ENCODE results near the gene SBK3.
"Not testable (repeated sequence)": the region's sequence is repeated elsewhere in the genome, so short reads cannot be mapped to it uniquely, and the experiment has no call there.

SBK3 gene

DNA sequence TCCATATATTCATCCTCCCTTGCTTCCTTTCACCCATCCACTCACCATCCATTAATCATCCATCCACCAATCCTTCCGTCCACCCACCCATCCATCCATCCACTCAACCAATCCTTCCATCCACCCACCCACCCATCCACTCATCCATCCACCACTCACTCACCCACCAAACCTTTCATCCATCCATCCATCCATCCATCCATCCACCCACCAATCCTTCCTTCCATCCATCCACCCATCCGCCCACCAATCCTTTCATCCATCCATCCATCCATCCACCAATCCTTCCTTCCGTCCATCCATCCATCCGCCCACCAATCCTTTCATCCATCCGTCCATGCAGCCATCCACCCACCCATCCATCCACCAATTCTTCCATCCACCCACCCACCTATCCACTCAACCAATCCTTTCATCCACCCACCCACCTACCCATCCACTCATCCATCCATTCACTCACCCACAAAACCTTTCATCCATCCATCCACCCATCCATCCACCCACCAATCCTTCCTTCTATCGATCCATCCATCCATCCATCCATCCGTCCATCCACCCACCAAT is 3.0 kb downstream of the SBK3 start:
- DNase-seq, result no peak

DNA sequence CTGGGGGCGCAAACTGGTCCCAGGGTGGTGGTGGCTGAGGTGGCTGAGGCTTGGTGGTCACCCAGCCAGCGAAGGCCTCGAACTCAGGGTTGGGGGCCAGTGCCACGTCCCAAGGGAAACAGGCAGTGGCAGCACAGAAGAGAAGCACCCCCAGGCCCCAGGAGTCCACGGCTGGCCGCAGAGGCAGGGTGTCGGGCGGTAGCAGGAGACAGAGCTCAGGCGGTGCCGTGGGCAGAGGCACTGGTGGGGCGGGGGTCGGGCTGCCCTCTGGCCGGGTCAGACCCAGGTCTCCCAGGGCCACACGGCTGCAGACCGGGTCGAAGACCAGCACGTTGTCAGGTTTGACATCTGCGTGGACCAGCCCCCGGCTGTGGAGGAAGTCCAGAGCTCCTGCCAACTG is 4.3 kb downstream of the SBK3 start:
- DNase-seq, result no peak

GRCh38 chr19:55540619-55541018 is 4.7 kb downstream of the SBK3 start:
- no peak for DNase-seq

DNA sequence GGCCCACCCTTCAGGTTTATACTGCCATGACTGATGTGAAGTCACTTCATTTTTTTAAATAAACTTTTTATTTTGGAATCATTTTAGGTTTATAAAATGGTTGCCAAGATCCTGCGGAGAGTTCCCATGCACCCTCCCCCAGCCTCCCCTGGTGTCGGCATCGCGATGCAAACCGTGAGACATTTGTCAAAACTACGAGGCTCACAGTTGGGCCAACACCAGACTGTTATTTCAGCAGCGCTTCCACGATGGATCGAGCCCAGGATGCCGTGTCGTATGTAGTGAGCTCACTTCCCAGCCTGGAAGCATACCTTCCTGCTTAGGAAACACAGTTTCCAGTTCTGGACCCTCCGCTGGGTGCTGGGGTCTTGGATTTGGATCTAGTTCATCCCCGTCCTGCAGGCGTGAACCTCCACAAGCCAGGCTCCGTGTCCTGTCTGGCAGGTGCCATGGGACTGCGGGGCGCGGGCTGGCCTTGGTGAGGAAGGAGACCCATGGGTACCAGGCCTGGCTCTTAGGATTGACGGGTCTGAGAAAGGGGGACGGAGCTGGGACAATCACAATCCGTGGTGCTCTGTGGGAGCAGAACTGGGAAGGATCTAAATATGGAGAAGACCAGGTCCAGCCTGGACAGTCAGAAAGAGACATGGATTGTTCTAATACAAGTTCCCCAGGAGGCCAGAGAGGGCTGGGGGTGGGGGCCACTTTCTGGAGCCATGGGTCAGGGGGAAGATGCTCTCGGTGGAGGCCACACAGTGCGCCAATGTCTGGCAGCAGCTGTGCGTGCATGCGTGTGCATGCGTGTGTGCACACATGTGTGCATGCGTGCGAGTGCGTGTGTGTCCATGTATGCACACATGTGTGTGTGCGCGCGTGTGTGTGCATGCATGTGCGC is 6.0 kb downstream of the SBK3 start:
- DNase-seq, result no peak

- no peak for DNase-seq
Measured at GRCh38 chr19:55538132-55538531, 7.2 kb downstream of the SBK3 start.

DNA sequence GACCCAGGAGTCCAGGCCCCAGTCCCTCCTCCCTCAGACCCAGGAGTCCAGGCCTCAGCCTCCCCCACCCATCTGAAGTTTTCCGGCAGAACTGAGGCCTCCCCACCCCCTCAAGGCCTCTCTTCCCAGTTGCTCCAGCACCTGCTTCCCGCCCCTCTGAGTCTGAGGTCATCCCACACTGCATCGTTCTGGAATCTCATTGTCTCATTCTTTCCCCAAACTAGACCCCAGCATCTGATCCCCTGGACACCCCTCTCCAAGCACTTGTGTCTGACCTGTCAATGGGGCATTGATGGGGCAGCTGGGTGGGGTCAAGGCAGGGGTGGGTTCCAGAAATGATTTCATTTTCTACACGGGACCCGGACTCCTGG is 7.6 kb downstream of the SBK3 start:
- DNase-seq, result no peak

DNA sequence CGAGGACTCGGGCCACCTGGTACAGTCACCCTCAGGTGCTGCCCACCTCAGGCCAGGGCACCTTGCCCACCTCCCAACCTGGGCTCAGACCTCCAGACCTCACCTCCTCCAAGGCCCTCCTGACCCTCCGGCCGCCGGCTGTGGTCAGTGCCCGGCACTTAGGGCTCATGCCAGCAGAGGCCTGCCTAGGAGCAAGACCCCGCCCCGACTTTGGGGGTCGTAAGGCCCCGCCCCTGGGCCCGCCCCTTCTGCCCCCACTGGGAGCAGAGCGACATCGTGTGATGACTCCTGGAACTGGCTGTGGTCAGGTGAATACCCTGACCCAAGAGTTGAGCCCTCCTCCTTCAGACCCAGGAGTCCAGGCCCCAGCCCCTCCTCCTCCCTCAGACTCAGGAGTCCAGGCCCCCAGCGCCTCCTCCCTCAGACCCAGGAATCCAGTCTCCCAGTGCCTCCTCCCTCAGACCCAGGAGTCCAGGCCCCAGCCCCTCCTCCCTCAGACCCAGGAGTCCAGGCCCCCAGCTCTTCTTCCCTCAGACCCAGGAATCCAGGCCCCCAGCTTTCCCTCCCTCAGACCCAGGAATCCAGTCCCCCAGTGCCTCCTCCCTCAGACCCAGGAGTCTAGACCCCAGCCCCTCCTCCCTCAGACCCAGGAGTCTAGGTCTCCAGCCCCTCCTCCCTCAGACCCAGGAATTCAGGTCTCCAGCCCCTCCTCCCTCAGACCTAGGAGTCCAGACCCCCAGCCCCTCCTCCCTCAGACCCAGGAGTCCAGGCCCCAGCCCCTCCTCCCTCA is 8.2 kb downstream of the SBK3 start, which contains the start of gene SBK2:
Gene SBK2 (minus strand): TSS at position 183 of the 790 bp plus-strand sequence. CDS start 839 bp downstream, outside the sequence.
- DNase-seq, result no peak

GRCh38 chr19:55536366-55536765 is 9.0 kb downstream of the SBK3 start:
- DNase-seq, result no peak

DNA sequence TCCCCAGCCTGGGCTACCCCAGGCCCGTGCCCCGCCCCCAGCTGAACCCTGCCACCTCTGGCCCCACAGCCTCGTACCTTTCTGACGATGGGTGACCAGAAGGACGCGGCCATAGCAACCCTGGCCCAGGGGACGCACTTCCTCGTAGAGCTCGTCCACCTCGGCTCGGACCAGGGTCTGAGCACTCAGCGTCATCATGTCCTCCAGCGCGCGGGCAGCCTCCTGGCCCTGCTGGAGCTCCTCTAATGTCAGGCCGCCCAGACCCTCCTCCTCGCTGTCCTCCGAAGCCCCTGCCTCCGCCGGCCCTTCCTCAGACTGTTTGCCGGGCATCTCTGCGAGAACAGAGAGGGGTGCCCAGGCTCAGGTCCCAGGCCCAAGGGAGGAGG is 9.4 kb downstream of the SBK3 start:
- DNase-seq, result no peak

DNA sequence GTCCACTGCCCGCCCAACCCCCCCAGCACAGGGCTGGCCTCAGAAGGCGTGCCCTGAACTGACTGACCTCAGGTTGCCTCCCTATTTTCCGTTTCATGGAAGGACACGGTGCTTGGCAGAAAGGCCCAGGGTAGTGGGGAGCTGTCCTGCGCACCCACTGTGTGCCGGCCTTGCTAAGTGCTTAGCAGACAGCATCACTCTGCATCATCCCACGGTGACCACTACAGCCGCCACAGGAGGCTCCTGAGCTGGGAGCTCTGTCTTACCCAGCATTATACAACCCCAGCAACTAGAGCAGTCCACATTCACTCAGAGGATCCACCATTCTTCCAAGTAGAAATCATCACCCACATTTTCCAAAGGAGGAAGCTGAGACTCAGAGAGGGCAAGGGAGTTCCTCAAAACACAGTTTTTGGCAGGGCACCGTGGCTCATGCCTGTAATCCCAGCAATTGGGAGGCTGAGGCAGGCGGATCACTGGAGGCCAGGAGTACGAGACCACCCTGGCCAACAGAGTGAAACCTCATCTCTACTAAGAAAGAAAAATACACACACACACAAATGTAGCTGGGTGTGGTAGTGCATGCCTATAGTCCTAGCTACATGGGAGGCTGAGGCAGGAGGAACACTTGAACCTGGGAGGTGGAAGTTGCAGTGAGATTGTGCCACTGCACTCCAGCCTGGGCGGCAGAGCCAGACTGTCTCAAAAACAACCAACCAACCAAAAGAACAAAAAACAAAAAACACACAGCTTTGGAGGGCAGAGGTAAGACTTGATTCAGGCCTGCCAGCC is 10.0 kb downstream of the SBK3 start:
- no peak for DNase-seq

DNA sequence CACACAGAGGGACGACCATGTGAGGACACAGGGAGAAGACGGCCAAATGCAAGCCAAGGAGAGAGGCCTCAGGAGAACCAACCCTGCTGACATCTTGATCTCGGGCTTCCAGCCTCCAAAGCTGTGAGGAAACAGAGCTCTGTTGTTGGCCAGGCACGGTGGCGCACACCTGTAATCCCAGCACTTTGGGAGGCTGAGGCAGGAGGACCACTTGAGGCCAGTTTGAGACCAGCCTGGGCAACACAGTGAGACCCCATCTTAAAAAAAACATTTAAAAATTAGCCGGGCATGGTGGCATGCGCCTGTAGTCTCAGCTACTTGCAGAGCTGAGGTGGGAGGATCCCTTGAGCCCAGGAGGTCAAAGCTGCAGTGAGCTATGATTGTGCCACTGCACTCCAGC is 11.1 kb downstream of the SBK3 start:
- DNase-seq, result not testable (repeated sequence)

- no peak for DNase-seq
Measured at GRCh38 chr19:55530996-55531395, 14.3 kb downstream of the SBK3 start.

- no peak for DNase-seq
Measured at GRCh38 chr19:55529636-55530234, 15.6 kb downstream of the SBK3 start.

GRCh38 chr19:55528030-55528803 is 17.1 kb downstream of the SBK3 start:
- DNase-seq, result peak in 5 of 58 donors; percentile 0 to 22 (median 8)

DNA sequence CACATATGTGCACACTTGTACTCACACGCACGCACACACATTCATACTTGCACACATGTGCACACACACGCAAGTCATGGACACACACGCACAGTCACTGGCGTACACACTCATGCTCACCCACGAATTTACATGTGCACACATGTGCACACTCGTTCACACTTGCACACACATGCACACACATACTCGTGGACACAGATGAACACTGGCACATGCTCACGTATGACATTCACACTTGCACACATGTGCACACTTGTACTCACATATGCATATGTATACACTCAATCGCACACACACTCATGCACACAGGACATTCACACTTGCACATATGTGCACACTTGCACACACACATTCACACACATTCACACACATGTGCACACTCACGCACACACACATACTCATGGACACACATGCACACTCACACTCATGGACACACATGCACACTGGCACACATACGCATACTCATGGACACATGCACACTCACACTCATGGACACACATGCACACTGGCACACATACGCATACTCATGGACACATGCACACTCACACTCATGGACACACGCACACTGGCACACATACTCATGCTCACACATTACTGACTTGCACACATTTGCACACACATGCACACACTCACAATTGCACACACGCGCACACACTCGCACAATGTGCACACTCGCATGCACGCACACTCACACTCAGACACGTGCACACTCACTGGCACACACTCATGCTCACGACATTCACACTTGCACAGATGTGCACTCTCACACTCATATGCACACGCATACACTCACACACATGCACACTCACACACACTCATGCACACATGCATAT is 17.9 kb downstream of the SBK3 start:
- no peak for DNase-seq

DNA sequence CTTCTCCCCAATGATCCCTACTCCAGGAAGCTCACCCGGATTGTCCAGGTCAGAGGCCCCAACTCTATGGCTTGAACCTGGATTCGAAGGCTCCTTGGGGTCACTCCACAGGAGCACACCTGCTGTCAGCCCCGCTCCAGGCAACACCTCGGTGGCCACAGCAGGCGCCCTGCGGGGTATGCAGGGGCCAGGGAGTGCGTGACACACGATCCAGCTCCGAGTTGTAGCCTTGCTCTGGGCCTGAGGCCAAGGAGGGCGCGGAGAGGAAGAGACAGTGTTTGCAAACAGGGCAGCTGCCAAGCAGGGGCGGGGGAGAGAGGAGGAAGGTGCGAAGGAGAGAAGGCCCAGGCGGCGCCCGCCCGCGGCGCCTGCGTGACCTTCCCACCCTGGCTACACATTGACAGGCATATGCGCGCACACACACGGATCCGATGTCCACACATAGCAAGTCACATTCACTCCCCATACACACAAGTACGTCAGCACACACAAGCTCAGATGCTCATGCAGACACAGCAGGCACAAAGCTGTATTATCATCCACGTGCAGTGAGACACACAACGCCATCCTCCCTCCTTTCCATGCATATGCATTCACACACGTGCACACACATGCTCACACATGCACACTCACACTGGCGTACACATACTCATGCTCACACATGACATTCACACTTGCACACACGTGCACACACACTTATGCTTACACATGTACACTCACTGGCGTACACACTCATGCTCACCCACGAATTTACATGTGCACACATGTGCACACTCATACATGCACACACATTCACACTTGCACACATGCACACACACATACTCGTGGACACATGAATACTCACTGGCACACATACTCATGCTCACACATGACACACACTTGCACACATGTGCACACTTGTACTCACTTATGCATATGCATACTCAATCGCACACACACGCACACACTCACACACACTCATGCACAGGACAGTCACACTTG is 18.8 kb downstream of the SBK3 start:
- DNase-seq, result peak in 6 of 58 donors; percentile 1 to 23 (median 8)

DNA sequence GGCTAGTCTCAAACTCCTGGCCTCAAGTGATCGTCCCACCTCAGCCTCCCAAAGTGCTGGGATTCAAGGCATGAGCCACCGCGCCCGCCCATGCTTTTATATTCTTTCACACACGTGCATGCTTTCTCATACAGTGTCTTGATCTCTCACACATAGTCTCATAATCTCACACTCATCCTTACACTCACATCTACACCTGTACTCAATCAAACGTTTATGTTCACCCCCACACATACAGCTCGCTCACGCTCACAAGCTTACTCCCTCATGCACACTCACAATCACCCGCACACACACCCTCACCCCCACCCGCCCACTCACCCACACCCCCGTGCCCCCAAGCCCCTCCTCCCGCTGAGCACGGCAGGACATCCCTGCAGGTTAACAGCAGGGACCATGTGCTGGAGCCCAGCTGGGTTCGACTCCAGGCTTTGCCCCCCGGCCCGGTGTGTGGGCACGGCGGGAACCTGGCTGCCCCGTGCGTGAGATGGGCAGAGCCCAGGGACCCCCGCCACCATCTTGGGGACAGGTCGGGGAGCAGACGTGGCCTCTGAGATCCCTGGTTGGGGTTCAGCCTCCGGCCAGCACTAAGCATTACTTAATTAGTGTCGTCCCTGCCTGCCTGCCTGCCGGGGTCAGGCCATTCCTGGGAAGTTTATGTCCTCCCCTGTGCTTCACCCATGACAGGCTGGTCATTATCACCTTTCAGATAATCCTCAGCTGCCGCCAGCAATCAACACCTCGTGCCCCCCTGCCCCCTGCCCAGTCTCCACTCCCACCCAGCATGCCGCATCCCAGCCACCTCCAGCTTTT is 19.8 kb downstream of the SBK3 start:
- DNase-seq, result no peak
